ENCODE measurements around the gene GPR141. TPM values are rescaled to one million over a fixed set of nuclear protein-coding genes. Genes with fewer than 3 reads are reported as not detected.

GPR141 gene
- total and polyA plus RNA-seq, 2 donors (not counting 1 experiment from before 2014, with no cell fraction given) = not detected

DNA sequence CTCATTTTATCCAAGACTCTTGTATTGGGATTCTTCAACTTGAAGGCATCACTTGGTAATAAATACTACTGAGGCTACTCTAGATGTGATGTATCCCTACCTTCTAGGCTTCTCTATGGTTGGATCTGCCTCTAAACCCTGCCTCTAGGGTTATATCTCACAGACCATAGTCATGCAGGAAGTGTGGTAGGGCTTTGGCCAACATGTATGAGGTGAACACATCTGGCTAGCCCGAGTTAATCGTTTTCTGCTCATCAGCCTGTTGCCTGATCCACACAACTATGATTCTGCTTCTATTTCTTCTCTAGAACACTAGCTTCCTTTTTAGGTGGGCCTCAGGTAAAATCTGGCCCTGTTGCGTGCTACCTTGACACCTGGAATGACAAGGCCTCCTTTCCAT, 86.2 kb downstream of the GPR141 start:
- TF ChIP-seq EZH2 (IDR thresholded peaks at IDR 0.05; ENCODE audit: borderline replicate concordance, insufficient read depth, low read depth, low read length, poor library complexity, severe bottlenecking) = no peak
- TF ChIP-seq, protein P1, sequence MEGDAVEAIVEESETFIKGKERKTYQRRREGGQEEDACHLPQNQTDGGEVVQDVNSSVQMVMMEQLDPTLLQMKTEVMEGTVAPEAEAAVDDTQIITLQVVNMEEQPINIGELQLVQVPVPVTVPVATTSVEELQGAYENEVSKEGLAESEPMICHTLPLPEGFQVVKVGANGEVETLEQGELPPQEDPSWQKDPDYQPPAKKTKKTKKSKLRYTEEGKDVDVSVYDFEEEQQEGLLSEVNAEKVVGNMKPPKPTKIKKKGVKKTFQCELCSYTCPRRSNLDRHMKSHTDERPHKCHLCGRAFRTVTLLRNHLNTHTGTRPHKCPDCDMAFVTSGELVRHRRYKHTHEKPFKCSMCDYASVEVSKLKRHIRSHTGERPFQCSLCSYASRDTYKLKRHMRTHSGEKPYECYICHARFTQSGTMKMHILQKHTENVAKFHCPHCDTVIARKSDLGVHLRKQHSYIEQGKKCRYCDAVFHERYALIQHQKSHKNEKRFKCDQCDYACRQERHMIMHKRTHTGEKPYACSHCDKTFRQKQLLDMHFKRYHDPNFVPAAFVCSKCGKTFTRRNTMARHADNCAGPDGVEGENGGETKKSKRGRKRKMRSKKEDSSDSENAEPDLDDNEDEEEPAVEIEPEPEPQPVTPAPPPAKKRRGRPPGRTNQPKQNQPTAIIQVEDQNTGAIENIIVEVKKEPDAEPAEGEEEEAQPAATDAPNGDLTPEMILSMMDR (IDR thresholded peaks at IDR 0.05) = no peak
- 83% methylated on average over 1 of the region's 3 CpGs for WGBS (ENCODE audit: insufficient coverage)
- Histone ChIP-seq H3K4me3 (ENCODE audit: control extremely low read depth in 1 of 5, extremely low read depth in 1 of 5, insufficient read depth in 1 of 5, low read depth in 2 of 5, low read length in 4 of 5) (no peak overlapping the region), H2AFZ (ENCODE audit: insufficient read depth, low read depth, low read length, poor library complexity, severe bottlenecking) (no peak overlapping the region), H3K36me3 (replicated peaks in 1 of 2; ENCODE audit: control extremely low read depth in 1 of 2, control insufficient read depth in 1 of 2, extremely low read depth in 1 of 2, insufficient read depth in 2 of 2, low read length in 1 of 2) (no peaks in the 10 kb centered on the region), H3K9me3 (ENCODE audit: control extremely low read depth in 1 of 3, control insufficient read depth in 2 of 3, insufficient read depth in 1 of 3, low read length in 2 of 3) (no peaks in the 10 kb centered on the region), H3K27ac (ENCODE audit: low read length in 2 of 2) (no peak overlapping the region), H3K27me3 (replicated peaks in 1 of 4; ENCODE audit: control extremely low read depth in 1 of 4, control insufficient read depth in 3 of 4, insufficient read depth in 4 of 4, low read length in 3 of 4) (no peaks in the 10 kb centered on the region), H3K79me2 (ENCODE audit: control insufficient read depth, insufficient read depth, low read length) (no peaks in the 10 kb centered on the region), H3K4me1 (ENCODE audit: control insufficient read depth in 2 of 2, insufficient read depth in 2 of 2, low read length in 2 of 2) (peaks cover 5 to 7% of the 10 kb centered on the region in 2 donors), H4K20me1 (ENCODE audit: control insufficient read depth, insufficient read depth, low read length, poor library complexity, severe bottlenecking) (no peaks in the 10 kb centered on the region), H3K4me2 (replicated peaks; ENCODE audit: low read depth, low read length, poor library complexity, severe bottlenecking) (no peak overlapping the region), H3K9ac (ENCODE audit: low read length) (no peak overlapping the region)
- no peak for ATAC-seq (ENCODE audit: low read depth)
- DNase-seq = no peak
- Mint-ChIP-seq H3K27ac (no peak overlapping the region), H3K9me3 (ENCODE audit: insufficient read depth) (peaks cover under 1% of the 10 kb centered on the region), H3K4me3 (no peak overlapping the region), H3K27me3 (no peaks in the 10 kb centered on the region), H3K4me1 (peaks cover 12% of the 10 kb centered on the region)
- intact Hi-C loops (cut with micrococcal nuclease) = no loop called here
- ChIA-PET POLR2A (no interaction called here), CTCF (interaction anchor here (1.1 kb wide), 1 partner anchor 16 kb away, joined by 3 read pairs; no protein-coding TSS in a partner anchor)

DNA sequence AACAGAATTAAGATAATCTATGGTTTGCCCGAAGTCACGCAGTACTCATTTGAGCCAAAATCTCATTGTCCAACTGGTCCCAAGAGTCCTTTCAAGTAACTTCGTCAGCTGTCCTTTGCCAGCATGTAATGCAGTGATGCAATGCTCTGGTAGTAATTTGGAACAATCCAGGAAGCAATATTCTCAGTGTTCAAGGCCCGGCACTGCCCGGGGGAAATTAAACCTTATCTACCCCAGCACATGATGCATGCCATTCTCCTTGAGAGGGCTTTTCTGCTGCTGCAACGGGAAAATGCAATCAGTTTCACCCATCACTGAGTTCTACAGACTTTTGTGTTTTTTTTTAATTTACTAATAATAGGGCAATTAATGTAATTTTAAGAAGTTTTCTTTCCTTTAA, 87.3 kb downstream of the GPR141 start:
- H3K4me1 Mint-ChIP-seq = peaks cover 8% of the 10 kb centered on the region
- Histone ChIP-seq H3K36me3 (replicated peaks in 1 of 2; ENCODE audit: control extremely low read depth in 1 of 2, control insufficient read depth in 1 of 2, extremely low read depth in 1 of 2, insufficient read depth in 2 of 2, low read length in 1 of 2) (no peaks in the 10 kb centered on the region), H3K9me3 (ENCODE audit: control extremely low read depth in 1 of 3, control insufficient read depth in 2 of 3, insufficient read depth in 1 of 3, low read length in 2 of 3) (peaks cover 0 to 1% (median under 1%) of the 10 kb centered on the region in 3 donors), H3K9ac (ENCODE audit: low read length) (no peak overlapping the region), H2AFZ (ENCODE audit: insufficient read depth, low read depth, low read length, poor library complexity, severe bottlenecking) (no peak overlapping the region), H3K4me1 (ENCODE audit: control insufficient read depth in 2 of 2, insufficient read depth in 2 of 2, low read length in 2 of 2) (peaks cover 4 to 6% of the 10 kb centered on the region in 2 donors), H3K79me2 (ENCODE audit: control insufficient read depth, insufficient read depth, low read length) (no peaks in the 10 kb centered on the region), H3K27ac (ENCODE audit: low read length in 2 of 2) (no peak overlapping the region), H4K20me1 (ENCODE audit: control insufficient read depth, insufficient read depth, low read length, poor library complexity, severe bottlenecking) (no peaks in the 10 kb centered on the region), H3K4me2 (replicated peaks; ENCODE audit: low read depth, low read length, poor library complexity, severe bottlenecking) (no peak overlapping the region), H3K4me3 (ENCODE audit: control extremely low read depth in 1 of 5, extremely low read depth in 1 of 5, insufficient read depth in 1 of 5, low read depth in 2 of 5, low read length in 4 of 5) (no peak overlapping the region), H3K27me3 (replicated peaks in 1 of 4; ENCODE audit: control extremely low read depth in 1 of 4, control insufficient read depth in 3 of 4, insufficient read depth in 4 of 4, low read length in 3 of 4) (no peaks in the 10 kb centered on the region)
- peaks cover 6% of the 10 kb centered on the region for H3K9me3 Mint-ChIP-seq (ENCODE audit: insufficient read depth)
- TF ChIP-seq, protein P1 (IDR thresholded peaks at IDR 0.05) = no peak
- no peak for TF ChIP-seq EZH2 (IDR thresholded peaks at IDR 0.05; ENCODE audit: borderline replicate concordance, insufficient read depth, low read depth, low read length, poor library complexity, severe bottlenecking)
- no peaks in the 10 kb centered on the region for H3K27me3 Mint-ChIP-seq
- ChIA-PET CTCF (interaction anchor here (0.6 to 1.1 kb wide), 2 partner anchors 15 to 131 kb away, joined by 3 read pairs; no protein-coding TSS in a partner anchor), POLR2A (no interaction called here)
- no peak overlapping the region for H3K27ac Mint-ChIP-seq
- no peak for DNase-seq
- no peak for ATAC-seq (ENCODE audit: low read depth)
- no peak overlapping the region for H3K4me3 Mint-ChIP-seq
- WGBS (ENCODE audit: insufficient coverage) = 100% methylated on average over 3 of the region's 6 CpGs
- intact Hi-C loops (cut with micrococcal nuclease) = no loop called here

Data from B cell (primary cell).